Measurements from ENCODE around the gene NFIX.

- no peak for TF ChIP-seq CTCF (conservative IDR thresholded peaks at IDR 0.05 in 1 of 2, IDR thresholded peaks at IDR 0.05 in 1 of 2; ENCODE audit: low read depth in 1 of 2, low read length in 2 of 2)
- TF ChIP-seq EZH2 (IDR thresholded peaks at IDR 0.05; ENCODE audit: low read length, missing control alignments), result no peak
Measured at GRCh38 chr19:13014101-13014920, 19.0 kb downstream of the NFIX start.
